Measurements from ENCODE around the gene HIVEP1.

Gene HIVEP1

DNA sequence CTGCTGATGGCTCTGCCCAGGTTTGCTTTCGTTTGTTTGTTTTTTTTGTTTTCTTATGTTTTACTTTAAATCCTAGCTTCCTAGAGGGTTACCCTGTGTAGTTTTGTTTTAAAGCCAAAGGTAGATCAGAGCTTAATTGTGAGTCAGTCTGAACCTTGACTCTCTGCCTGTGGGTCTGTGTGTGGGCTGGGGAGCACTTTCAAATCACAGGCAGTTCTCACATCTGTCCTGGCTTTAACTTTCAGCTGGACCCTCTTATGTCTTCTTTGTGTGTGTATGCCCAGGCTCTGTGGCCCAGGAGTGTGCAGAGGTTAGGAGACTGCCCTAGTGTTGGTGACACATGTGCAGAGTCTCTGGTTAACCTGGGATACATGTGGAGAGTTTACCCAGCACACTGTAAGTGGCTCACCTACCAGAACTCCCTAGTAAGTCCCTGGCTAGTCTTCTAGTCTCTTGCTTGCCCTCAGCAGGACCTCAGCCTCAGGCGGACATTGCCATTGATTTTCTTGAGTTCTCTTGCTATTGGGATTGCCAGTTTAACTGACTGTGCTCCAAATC is 19.0 kb downstream of the HIVEP1 start:
- Histone ChIP-seq H3K27me3 (ENCODE audit: insufficient read depth, low read length) (no peaks in the 10 kb centered on the region), H3K36me3 (ENCODE audit: insufficient read depth, low read length) (peaks cover 20% of the 10 kb centered on the region; the same call in 1 of the 2 replicates), H3K4me3 (ENCODE audit: low read depth, low read length) (no peak overlapping the region), H3K27ac (ENCODE audit: low read depth, low read length) (no peak overlapping the region), H2AFZ (ENCODE audit: low read length, unreplicated experiment) (no peak overlapping the region), H3K79me2 (ENCODE audit: control insufficient read depth, insufficient read depth, low read length, unreplicated experiment) (peaks cover 35% of the 10 kb centered on the region), H3K4me1 (ENCODE audit: control insufficient read depth, insufficient read depth, low read length, unreplicated experiment) (peaks cover 16% of the 10 kb centered on the region)

DNA sequence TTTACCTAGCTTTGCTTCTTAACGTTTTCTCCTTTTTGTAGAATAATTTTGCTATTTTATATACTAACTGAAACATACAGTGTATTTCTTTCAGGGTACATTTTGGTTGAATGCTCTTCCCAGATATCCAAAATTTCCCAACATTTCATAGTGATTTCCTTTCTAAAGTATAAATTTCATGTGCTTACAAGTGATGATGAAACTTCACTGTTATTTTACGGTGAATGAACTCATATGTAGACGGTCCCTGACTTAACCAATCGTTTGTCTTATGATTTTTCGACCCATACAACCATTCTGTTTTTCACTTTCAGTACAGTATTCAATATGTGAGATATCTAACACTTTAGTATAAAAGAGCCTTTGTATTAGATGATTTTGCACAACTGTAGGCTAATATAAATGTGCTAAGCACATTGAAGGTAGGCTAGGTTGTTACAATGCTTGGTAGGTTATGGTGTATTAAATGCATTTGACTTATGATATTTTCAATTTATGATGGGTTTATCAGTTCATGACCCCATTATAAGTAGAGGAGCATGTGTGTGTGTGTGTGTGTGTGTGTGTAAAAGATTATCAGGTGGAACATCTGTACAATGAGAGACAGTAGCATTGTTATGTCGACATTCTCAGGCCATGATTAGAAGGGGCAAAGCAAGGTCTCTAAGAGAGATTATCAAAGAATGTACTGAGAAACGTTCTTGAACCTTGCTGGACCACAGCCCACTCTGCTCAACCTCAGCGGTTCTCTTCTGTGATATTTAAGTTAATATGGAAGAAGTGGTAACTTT is 20.9 kb downstream of the HIVEP1 start:
- Histone ChIP-seq H3K27ac (ENCODE audit: low read depth, low read length) (no peak overlapping the region), H3K4me3 (ENCODE audit: low read depth, low read length) (no peak overlapping the region), H3K36me3 (ENCODE audit: insufficient read depth, low read length) (peaks cover 20% of the 10 kb centered on the region; the same call in 1 of the 2 replicates), H2AFZ (ENCODE audit: low read length, unreplicated experiment) (no peak overlapping the region), H3K79me2 (ENCODE audit: control insufficient read depth, insufficient read depth, low read length, unreplicated experiment) (peaks cover 19% of the 10 kb centered on the region), H3K4me1 (ENCODE audit: control insufficient read depth, insufficient read depth, low read length, unreplicated experiment) (peaks cover 11% of the 10 kb centered on the region), H3K27me3 (ENCODE audit: insufficient read depth, low read length) (no peaks in the 10 kb centered on the region)

DNA sequence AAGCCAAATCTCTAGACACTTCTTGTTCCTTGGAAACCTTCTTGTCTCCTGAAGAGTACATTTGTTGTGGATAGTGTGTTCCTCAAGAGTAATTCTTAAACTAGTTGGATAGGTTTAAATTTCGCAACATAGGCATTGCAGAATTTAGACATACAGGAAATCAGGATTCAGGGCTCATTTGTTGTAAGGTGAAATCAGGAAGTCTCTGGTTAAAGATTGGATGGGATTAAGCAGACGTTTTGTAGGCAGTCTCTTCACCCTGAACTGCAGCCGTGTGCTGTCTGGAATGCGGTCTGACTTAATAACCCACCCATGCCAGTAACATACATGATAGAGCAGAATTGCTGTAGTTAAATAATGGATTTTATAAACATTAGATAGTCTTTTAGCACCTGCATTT is 21.7 kb downstream of the HIVEP1 start:
- Histone ChIP-seq H3K79me2 (ENCODE audit: control insufficient read depth, insufficient read depth, low read length, unreplicated experiment) (peaks cover 19% of the 10 kb centered on the region), H3K4me1 (ENCODE audit: control insufficient read depth, insufficient read depth, low read length, unreplicated experiment) (peaks cover 11% of the 10 kb centered on the region), H3K27me3 (ENCODE audit: insufficient read depth, low read length) (no peaks in the 10 kb centered on the region), H3K36me3 (ENCODE audit: insufficient read depth, low read length) (peaks cover 14% of the 10 kb centered on the region; the same call in 1 of the 2 replicates), H3K27ac (ENCODE audit: low read depth, low read length) (no peak overlapping the region), H3K4me3 (ENCODE audit: low read depth, low read length) (no peak overlapping the region), H2AFZ (ENCODE audit: low read length, unreplicated experiment) (no peak overlapping the region)

DNA sequence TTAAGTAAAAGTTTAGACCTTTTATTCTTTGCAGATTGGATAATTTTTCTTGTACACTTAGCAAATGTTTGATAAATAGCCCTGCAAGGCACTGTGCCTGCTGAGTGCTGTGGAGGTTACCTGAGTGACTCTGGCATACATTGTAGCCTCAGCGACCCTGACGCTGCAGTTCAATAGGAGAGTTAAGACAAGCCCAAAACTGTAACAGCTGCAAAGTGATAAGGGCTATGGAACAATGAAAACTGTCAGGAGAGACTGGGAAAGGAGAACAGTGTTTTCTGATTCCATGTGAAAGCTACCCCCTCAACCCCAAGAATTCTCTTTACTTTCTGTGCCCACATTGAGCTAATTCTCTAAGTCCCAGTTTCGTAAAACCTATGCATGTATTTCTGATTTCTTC is 22.2 kb downstream of the HIVEP1 start:
- H3K27ac ChIP-seq (ENCODE audit: low read depth, low read length), result no peak overlapping the region
- no peaks in the 10 kb centered on the region for H3K27me3 ChIP-seq (ENCODE audit: insufficient read depth, low read length)
- peaks cover 11% of the 10 kb centered on the region; the same call in 1 of the 2 replicates for H3K36me3 ChIP-seq (ENCODE audit: insufficient read depth, low read length)
- peaks cover 11% of the 10 kb centered on the region for H3K4me1 ChIP-seq (ENCODE audit: control insufficient read depth, insufficient read depth, low read length, unreplicated experiment)
- no peak overlapping the region for H2AFZ ChIP-seq (ENCODE audit: low read length, unreplicated experiment)
- H3K4me3 ChIP-seq (ENCODE audit: low read depth, low read length), result no peak overlapping the region
- peaks cover 17% of the 10 kb centered on the region for H3K79me2 ChIP-seq (ENCODE audit: control insufficient read depth, insufficient read depth, low read length, unreplicated experiment)

DNA sequence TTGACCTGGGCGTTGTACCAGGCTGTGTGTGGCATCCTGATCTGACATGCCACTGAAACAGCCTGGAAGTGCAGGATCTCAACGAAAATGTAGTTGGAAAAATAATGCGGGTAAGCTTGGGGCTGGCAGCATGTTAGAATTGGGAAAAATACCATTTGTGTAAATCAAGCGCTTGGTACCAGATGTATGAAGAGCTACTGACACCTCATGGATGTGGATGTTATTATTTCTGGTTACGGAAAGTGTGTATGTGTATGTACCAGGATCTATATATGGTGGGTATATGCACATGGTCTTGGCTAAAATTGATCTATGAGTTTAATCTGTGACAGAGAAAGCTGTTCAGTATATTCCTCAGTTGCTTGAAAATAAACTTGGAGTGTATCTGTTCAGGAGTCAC is 22.7 kb downstream of the HIVEP1 start:
- peaks cover 19% of the 10 kb centered on the region for H3K79me2 ChIP-seq (ENCODE audit: control insufficient read depth, insufficient read depth, low read length, unreplicated experiment)

DNA sequence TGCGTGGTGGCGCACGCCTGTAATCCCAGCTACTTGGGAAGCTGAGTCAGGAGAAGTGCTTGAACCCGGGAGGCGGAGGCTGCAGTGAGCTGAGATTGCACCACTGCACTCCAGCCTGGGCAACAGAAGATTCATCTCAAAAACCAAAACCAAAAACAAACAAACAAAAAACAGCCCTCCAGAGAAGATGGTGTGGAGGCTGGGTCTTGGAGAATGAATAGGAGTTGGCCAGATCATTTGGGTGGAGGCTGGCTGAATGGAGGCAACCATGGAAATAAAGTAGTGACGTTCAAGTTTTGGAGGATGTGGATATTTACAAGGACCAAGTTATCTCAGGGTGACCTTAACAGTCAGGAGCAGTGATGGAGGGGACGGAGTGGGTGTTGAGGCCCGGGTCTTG is 24.7 kb downstream of the HIVEP1 start:
- Histone ChIP-seq H3K36me3 (ENCODE audit: insufficient read depth, low read length) (no peaks in the 10 kb centered on the region), H3K27me3 (ENCODE audit: insufficient read depth, low read length) (no peaks in the 10 kb centered on the region), H2AFZ (ENCODE audit: low read length, unreplicated experiment) (no peak overlapping the region), H3K27ac (ENCODE audit: low read depth, low read length) (no peak overlapping the region), H3K4me1 (ENCODE audit: control insufficient read depth, insufficient read depth, low read length, unreplicated experiment) (peaks cover 11% of the 10 kb centered on the region), H3K79me2 (ENCODE audit: control insufficient read depth, insufficient read depth, low read length, unreplicated experiment) (peaks cover 16% of the 10 kb centered on the region), H3K4me3 (ENCODE audit: low read depth, low read length) (no peak overlapping the region)

More for the DNA sequence above, 22.7 kb downstream of the HIVEP1 start:
- Histone ChIP-seq H3K27me3 (ENCODE audit: insufficient read depth, low read length) (no peaks in the 10 kb centered on the region), H2AFZ (ENCODE audit: low read length, unreplicated experiment) (no peak overlapping the region), H3K4me1 (ENCODE audit: control insufficient read depth, insufficient read depth, low read length, unreplicated experiment) (peaks cover 11% of the 10 kb centered on the region), H3K36me3 (ENCODE audit: insufficient read depth, low read length) (peaks cover 9% of the 10 kb centered on the region; the same call in 1 of the 2 replicates), H3K27ac (ENCODE audit: low read depth, low read length) (no peak overlapping the region), H3K4me3 (ENCODE audit: low read depth, low read length) (no peak overlapping the region)

DNA sequence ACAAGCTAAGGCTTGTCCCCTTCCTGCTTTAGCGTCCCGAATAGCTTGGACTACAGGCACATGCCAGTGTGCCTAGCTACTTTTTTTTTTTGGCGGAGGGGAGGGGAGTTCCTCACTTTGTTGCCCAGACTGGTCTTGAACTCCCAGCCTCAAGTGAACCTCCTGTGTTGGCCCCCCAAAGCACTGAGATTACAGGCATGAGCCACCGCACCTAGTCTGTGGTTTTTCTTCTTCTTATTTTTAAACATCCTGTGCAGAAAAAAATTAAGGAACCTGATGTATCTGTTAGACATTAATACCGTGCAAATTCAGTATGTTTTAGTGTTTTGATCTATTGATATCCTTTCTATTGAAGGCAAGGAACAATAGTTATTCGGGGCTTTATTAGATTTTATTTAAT is 25.7 kb downstream of the HIVEP1 start:
- Histone ChIP-seq H3K4me1 (ENCODE audit: control insufficient read depth, insufficient read depth, low read length, unreplicated experiment) (peaks cover 11% of the 10 kb centered on the region), H3K79me2 (ENCODE audit: control insufficient read depth, insufficient read depth, low read length, unreplicated experiment) (peaks cover 16% of the 10 kb centered on the region), H3K27me3 (ENCODE audit: insufficient read depth, low read length) (no peaks in the 10 kb centered on the region), H3K4me3 (ENCODE audit: low read depth, low read length) (no peak overlapping the region), H3K36me3 (ENCODE audit: insufficient read depth, low read length) (no peaks in the 10 kb centered on the region), H2AFZ (ENCODE audit: low read length, unreplicated experiment) (no peak overlapping the region), H3K27ac (ENCODE audit: low read depth, low read length) (no peak overlapping the region)

DNA sequence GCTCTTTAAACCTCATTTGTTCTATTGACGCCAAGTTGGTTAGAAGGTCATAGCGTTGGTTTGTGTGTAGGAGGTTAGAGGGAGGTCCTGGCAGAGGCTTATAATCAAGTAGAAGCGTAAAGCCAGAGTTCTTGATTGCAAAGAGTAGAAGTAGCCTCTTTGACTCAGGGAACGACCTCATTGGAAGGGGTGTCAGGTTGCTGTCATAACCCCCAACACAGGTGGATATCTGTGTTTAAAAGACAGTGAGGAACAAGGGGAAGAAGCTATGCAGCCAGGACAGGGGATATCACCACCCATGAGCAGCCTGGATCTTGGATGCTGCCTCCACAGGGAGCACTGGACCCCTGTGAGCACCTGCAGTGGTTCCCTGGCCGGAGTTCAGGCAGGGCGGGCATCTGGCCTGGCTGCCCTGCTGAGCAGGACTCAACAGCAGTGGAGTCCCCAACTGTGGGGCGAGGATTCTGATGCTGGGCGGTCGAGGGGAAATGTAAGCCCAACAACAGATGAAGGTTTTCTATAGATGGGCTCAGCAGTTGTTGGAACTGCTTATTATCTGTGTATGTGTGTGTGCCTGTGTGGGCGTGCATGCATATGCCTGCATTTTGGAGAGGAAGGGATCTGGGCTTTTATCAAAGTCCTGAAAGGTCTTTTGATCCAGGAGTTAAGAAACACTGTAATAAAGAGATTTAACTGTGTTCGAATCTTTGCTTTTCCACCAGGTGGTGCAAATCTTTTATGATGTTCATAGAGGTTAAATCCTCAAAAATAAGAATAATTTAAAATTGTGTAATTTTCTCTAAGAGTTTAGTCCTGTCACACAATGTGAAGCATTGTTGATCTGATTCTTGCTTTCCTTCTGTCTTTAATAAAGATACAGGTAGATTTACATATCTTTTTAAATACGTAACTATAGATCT is 27.7 kb downstream of the HIVEP1 start:
- Histone ChIP-seq H3K36me3 (ENCODE audit: insufficient read depth, low read length) (no peaks in the 10 kb centered on the region), H3K27ac (ENCODE audit: low read depth, low read length) (no peak overlapping the region), H3K4me3 (ENCODE audit: low read depth, low read length) (no peak overlapping the region), H3K79me2 (ENCODE audit: control insufficient read depth, insufficient read depth, low read length, unreplicated experiment) (peaks cover 14% of the 10 kb centered on the region), H2AFZ (ENCODE audit: low read length, unreplicated experiment) (no peak overlapping the region), H3K27me3 (ENCODE audit: insufficient read depth, low read length) (no peaks in the 10 kb centered on the region), H3K4me1 (ENCODE audit: control insufficient read depth, insufficient read depth, low read length, unreplicated experiment) (peaks cover 5% of the 10 kb centered on the region)

DNA sequence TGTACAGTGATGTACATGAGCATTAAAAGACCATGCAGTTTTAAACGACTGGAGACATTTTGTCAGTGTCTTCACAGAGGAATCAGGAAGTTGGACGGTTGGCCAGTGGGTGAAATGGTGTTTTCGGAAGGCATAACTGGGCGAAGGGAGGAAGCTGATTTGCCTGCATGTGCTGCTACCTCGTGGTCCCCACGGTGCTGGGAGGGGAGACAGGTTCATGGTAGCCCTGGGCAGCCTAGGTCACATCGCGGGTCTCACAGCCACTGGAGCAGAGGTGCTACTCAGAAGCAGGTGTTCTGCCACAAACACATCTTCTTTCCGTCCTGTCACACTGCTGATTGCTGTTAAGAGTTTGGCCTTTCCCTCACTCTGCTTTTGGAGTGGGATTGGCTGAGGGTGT is 35.2 kb downstream of the HIVEP1 start:
- Histone ChIP-seq H3K79me2 (ENCODE audit: control insufficient read depth, insufficient read depth, low read length, unreplicated experiment) (peaks cover 6% of the 10 kb centered on the region), H3K27me3 (ENCODE audit: insufficient read depth, low read length) (no peaks in the 10 kb centered on the region), H3K36me3 (ENCODE audit: insufficient read depth, low read length) (no peaks in the 10 kb centered on the region), H3K4me1 (ENCODE audit: control insufficient read depth, insufficient read depth, low read length, unreplicated experiment) (peaks cover 11% of the 10 kb centered on the region), H3K27ac (ENCODE audit: low read depth, low read length) (no peak overlapping the region), H2AFZ (ENCODE audit: low read length, unreplicated experiment) (no peak overlapping the region), H3K4me3 (ENCODE audit: low read depth, low read length) (no peak overlapping the region)

DNA sequence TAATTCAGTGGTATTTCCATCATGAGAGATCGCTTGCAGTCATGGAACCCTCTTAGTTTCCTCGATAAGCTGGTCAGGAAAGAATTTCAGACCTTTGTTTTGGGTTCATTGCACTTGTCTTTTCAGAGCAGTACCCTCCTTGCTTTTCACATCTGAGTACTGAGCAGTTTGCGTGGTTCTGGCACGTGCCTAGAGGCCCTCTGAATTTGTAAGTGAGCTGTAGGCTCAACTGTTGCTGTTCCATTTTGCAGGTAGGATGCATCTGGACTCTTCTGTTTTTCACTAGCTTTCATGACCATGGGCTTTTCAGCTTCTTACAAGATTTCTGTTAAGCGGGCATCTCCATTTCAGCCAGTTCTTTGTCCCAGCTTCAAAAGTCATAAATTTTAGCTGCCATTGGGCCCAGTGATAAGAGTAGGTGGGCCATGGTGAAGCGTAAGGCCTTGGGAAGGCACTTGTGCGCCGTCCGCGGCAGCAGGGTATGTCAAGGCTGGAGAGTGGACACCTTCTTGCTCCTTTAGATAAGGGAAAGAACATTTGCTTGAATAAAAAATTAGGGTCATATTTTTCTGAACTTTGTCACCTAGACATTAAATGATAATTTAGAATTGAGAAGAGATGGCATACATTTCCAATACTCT is 35.8 kb downstream of the HIVEP1 start:
- Histone ChIP-seq H3K27me3 (ENCODE audit: insufficient read depth, low read length) (no peaks in the 10 kb centered on the region), H3K4me1 (ENCODE audit: control insufficient read depth, insufficient read depth, low read length, unreplicated experiment) (peaks cover 11% of the 10 kb centered on the region), H2AFZ (ENCODE audit: low read length, unreplicated experiment) (no peak overlapping the region), H3K27ac (ENCODE audit: low read depth, low read length) (no peak overlapping the region), H3K4me3 (ENCODE audit: low read depth, low read length) (no peak overlapping the region), H3K36me3 (ENCODE audit: insufficient read depth, low read length) (no peaks in the 10 kb centered on the region), H3K79me2 (ENCODE audit: control insufficient read depth, insufficient read depth, low read length, unreplicated experiment) (peaks cover 6% of the 10 kb centered on the region)

Data from ACC112 (cell line).